Upper lobe of right lung (tissue), 1 donor: ENCODE results near the gene CGN. TPM values are rescaled to one million over a fixed set of nuclear protein-coding genes. Genes with fewer than 3 reads are reported as not detected.

Experiments
- ATAC-seq: fragments of 200-7000 bp; cut with Tn5 transposase; one replicate; pipeline ENCODE4 v1.9.1; 2020; ENCODE audit warnings: mild to moderate bottlenecking, moderate library complexity
- DNase-seq: peaks from one replicate; pipeline ENCODE4 v3.0.0-alpha.2; 2020
- H3K27ac ChIP-seq: fragments of 200-600 bp; one replicate; pipeline ENCODE4 v1.8.0; 2022
- H3K27me3 ChIP-seq: fragments of 200-600 bp; one replicate; pipeline ENCODE4 v1.8.0; 2022; ENCODE audit warnings: mild to moderate bottlenecking
- H3K36me3 ChIP-seq: fragments of 200-600 bp; one replicate; pipeline ENCODE4 v1.8.0; 2022
- H3K4me1 ChIP-seq: fragments of 200-600 bp; one replicate; pipeline ENCODE4 v1.8.0; 2022
- H3K4me3 ChIP-seq: fragments of 200-600 bp; one replicate; pipeline ENCODE4 v1.8.0; 2022; ENCODE audit warnings: mild to moderate bottlenecking
- H3K9me3 ChIP-seq: fragments of 200-600 bp; one replicate; pipeline ENCODE4 v1.8.0; 2022
- intact Hi-C: fragments of 100-400 bp; cut with DNase I; formaldehyde crosslinking; loops from one replicate; pipeline ENCODE4 v1.11.0; 2022
- total RNA-seq: library from RNA; stranded (reverse); fragmentation: NEBNext Ultra II Directional; extraction: Animal tissue kit (Norgen Biotek cat#: 25700); gene quantifications from one replicate; pipeline ENCODE4 v1.2.1, GENCODE V29; 2021
- TF ChIP-seq, protein P1 (sequence below): fragments of 200-600 bp; IDR thresholded peaks from one replicate; pipeline ENCODE4 v1.8.0; 2022; ENCODE audit warnings: antibody characterized with exemption
- donor health status: DM: no; HTN: yes; CAD: no; lungs with severe emphysema.

Gene CGN
- total RNA-seq, 1 donor from 2014 or later = 62.5 TPM

DNA sequence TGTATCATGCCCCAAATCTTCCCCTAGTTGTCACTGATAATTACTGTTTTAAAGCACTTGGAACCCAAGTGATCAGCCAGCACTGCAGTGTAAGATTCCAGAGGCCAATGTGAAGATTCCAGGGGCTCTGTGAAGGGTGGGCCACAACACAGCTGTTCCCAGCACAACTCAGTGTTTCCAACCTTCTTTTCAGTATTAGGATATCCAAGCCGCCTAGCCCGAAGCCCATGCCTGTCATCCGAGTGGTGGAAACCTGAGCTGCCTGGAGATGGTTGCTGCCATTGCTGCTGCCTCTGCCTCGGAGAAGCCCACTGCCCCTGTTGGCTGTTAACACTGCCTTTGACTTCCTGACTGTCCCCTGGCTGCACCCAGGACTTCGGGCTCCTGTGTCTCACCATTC, 70.3 kb downstream of the CGN start:
- Histone ChIP-seq H3K4me1 (no peaks in the 10 kb centered on the region), H3K9me3 (no peaks in the 10 kb centered on the region), H3K27me3 (no peaks in the 10 kb centered on the region), H3K27ac (no peak overlapping the region), H3K4me3 (no peak overlapping the region), H3K36me3 (peaks cover 27% of the 10 kb centered on the region)
- TF ChIP-seq, protein P1, sequence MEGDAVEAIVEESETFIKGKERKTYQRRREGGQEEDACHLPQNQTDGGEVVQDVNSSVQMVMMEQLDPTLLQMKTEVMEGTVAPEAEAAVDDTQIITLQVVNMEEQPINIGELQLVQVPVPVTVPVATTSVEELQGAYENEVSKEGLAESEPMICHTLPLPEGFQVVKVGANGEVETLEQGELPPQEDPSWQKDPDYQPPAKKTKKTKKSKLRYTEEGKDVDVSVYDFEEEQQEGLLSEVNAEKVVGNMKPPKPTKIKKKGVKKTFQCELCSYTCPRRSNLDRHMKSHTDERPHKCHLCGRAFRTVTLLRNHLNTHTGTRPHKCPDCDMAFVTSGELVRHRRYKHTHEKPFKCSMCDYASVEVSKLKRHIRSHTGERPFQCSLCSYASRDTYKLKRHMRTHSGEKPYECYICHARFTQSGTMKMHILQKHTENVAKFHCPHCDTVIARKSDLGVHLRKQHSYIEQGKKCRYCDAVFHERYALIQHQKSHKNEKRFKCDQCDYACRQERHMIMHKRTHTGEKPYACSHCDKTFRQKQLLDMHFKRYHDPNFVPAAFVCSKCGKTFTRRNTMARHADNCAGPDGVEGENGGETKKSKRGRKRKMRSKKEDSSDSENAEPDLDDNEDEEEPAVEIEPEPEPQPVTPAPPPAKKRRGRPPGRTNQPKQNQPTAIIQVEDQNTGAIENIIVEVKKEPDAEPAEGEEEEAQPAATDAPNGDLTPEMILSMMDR = no peak
- DNase-seq (no peak), ATAC-seq (no peak)
- intact Hi-C loops = no loop called here

DNA sequence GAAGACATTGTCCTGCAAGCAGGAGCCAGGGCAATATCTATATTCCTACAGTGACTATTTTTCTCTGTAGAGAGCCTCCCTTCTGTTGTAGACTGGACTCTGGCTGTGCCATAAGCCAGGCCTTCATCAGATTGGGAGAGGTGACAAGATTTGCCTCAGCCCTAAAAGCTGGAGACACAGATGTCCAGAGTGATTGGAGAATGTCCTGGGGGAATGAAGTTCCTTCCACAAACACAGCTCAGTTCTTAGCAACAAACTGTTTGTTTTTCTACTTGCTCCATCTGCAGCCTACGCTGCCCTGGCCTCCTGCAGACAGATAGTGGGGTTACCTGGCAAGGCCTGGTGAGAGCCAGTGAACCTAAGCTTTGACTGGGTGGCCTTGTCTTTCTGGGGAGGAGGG, 70.7 kb downstream of the CGN start:
- Histone ChIP-seq H3K4me1 (no peaks in the 10 kb centered on the region), H3K4me3 (no peak overlapping the region), H3K27me3 (no peaks in the 10 kb centered on the region), H3K27ac (no peak overlapping the region), H3K9me3 (no peaks in the 10 kb centered on the region), H3K36me3 (peaks cover 27% of the 10 kb centered on the region)
- no peak for DNase-seq
- intact Hi-C loops = no loop called here
- no peak for ATAC-seq
- TF ChIP-seq, protein P1 = no peak

DNA sequence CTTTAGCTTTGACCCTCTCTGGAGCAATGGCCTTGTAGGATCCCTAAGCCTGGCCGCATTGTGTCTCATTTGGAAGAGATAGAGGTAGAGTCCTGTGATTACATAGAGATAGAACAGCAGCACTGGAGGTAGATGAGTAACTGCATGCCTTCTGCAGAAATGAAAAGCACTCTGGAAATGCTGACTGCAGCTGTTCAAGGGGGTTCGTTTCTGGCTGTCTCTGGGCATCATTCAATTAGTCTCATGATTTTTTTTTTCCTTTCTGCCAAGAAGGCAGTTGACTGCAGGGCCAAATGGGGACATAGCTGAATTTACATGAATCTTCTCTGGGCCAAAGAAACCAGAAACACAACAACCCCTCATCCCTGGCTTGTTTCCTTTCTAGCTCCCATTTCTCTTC, 72.6 kb downstream of the CGN start:
- Histone ChIP-seq H3K4me1 (no peaks in the 10 kb centered on the region), H3K36me3 (peaks cover 22% of the 10 kb centered on the region), H3K9me3 (no peaks in the 10 kb centered on the region), H3K4me3 (no peak overlapping the region), H3K27ac (no peak overlapping the region), H3K27me3 (no peaks in the 10 kb centered on the region)
- no peak for ATAC-seq
- DNase-seq = no peak
- intact Hi-C loops = no loop called here
- TF ChIP-seq, protein P1 = no peak

DNA sequence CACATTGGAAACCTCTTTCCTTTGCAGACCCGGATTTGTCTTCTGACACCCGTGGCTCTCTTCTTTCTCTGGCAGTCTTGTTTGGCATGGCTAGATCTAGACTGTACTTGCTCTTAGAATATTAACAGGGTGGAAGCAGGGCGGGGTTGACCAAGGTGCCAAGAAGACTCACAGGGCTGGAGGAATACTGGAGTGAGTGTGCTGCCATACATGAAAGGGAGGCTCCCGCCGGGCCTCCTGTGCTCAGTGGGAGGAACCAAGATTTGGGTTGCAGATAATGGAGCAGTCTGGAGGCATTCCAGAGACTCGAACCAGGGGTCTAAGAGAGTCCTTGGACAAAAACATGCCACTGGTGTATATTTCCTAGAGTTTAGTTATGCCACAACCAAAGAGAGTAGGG, 73.1 kb downstream of the CGN start:
- no peak overlapping the region for H3K27ac ChIP-seq

DNA sequence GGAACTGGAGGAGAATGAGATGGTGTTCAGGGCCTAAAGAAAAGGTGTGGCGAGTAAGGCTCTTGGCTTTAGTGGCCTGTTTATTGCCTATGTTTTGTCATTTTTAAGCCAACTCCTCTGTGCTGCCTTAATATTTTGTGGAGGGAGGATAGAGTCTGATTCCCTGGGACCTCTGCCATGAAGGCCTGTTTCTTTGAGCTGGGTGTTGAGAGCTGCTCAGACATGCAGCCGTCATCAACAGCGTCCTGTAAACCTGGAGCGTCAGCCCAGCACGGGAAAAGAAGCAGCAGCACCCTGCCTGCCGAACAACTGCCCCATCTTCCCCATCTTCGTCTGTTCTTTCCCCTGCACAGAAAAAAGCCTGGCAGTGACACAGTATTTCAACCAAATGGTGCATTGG, 73.6 kb downstream of the CGN start:
- no peaks in the 10 kb centered on the region for H3K4me1 ChIP-seq
- intact Hi-C loops = no loop called here
- peaks cover 15% of the 10 kb centered on the region for H3K36me3 ChIP-seq
- H3K27me3 ChIP-seq = no peaks in the 10 kb centered on the region
- ATAC-seq = no peak
- DNase-seq = no peak
- no peak overlapping the region for H3K27ac ChIP-seq
- H3K9me3 ChIP-seq = no peaks in the 10 kb centered on the region
- TF ChIP-seq, protein P1 = no peak
- H3K4me3 ChIP-seq = no peak overlapping the region

More for the DNA sequence above, 73.1 kb downstream of the CGN start:
- ATAC-seq (no peak), DNase-seq (no peak)
- TF ChIP-seq, protein P1 = no peak
- H3K4me1 ChIP-seq = no peaks in the 10 kb centered on the region
- H3K36me3 ChIP-seq = peaks cover 17% of the 10 kb centered on the region
- H3K27me3 ChIP-seq = no peaks in the 10 kb centered on the region
- no peak overlapping the region for H3K4me3 ChIP-seq
- H3K9me3 ChIP-seq = no peaks in the 10 kb centered on the region
- intact Hi-C loops = no loop called here

DNA sequence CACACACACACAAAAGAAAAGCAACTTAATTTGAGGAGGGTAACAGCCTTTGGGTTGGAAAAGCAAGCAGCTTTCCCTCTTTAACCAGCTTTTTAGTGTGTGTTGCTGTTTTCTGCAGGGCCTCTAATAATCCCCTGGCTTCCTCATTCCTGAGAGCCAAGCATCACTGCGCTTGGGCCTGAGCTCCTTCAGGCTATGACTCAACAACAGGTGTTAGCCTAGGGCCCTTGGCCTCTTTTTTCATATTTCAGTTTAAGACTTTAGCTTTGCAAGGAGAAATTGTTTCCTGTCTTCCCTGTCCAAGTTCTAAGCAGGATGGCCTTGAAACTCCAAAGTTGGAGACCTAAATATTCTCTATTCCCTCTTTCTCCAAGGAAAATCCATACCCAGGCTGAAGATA, 74.4 kb downstream of the CGN start:
- peak; percentile 92 for ATAC-seq
- no peak overlapping the region for H3K4me3 ChIP-seq
- intact Hi-C loops = no loop called here
- H3K27ac ChIP-seq = peak overlapping the region; percentile 24
- TF ChIP-seq, protein P1 = no peak
- H3K27me3 ChIP-seq = no peaks in the 10 kb centered on the region
- no peak for DNase-seq
- H3K9me3 ChIP-seq = no peaks in the 10 kb centered on the region
- H3K4me1 ChIP-seq = no peaks in the 10 kb centered on the region
- H3K36me3 ChIP-seq = peaks cover 15% of the 10 kb centered on the region
